Astrocyte (in vitro differentiated cells and primary cell): ENCODE measurements around the gene SULT2B1.

Source experiments
- CTCF ChIP-seq: IDR thresholded peaks from 2 replicates; pipeline ENCODE4 v1.5.1; 2011; ENCODE audit warnings: low read depth, mild to moderate bottlenecking, inconsistent platforms, low read length, moderate library complexity; ENCODE audit not compliant: insufficient read depth
- EZH2 ChIP-seq: IDR thresholded peaks from 2 replicates; pipeline ENCODE4 v1.6.1; 2012; ENCODE audit warnings: mild to moderate bottlenecking, low read length, inconsistent platforms; ENCODE audit not compliant: insufficient read depth

DNA sequence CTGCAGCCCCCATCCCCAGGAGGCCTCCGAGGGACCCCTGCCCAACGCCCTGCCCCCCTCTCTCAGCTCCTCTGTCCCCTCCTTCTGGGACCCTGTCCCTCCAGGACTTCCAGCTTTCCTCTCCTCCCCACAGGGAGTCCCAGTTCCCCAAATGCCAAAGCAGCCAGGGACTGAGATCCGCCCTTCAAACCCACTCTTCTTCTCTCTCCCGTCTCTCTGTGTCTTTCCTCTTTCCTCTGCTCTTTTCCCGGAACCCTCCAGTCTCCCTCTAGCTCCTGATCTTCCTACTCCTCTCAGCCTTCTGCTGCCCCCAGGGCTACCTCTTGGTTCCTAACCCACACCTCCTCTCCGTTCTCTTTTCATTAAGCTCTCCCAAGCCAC lies 93.6 kb downstream of the SULT2B1 start:
- TF ChIP-seq CTCF, result no peak
- no peak for TF ChIP-seq EZH2
